Heart right ventricle (tissue), 16 donors: ENCODE results near the gene SARDH. TPM values are rescaled to one million over a fixed set of nuclear protein-coding genes. Genes with fewer than 3 reads are reported as not detected.
A peak's percentile ranks its signal among the peaks of the same experiment; 100 is the strongest.

Source experiments
- ATAC-seq, 8 donors: fragments of 200-7000 bp; cut with Tn5 transposase; one replicate each; pipeline ENCODE4 v1.9.1; 2020; ENCODE audit warnings: mild to moderate bottlenecking in 8 of 8, moderate library complexity in 8 of 8, moderate number of reproducible peaks in 1 of 8
- DNase-seq, 2 donors: peaks; one replicate each; pipeline ENCODE4 v3.0.0-alpha.2; 2020
- H3K27ac ChIP-seq, 10 donors: fragments of 200-600 bp; sonication (generic) in 2 of 10; one replicate each; pipeline versions ENCODE4 v1.5.0 to v1.8.0; 2020 to 2022; ENCODE audit warnings: mild to moderate bottlenecking in 3 of 10
- H3K27me3 ChIP-seq, 7 donors: fragments of 200-600 bp; one replicate each; pipeline ENCODE4 v1.8.0; 2021 to 2022; ENCODE audit warnings: mild to moderate bottlenecking in 2 of 7
- H3K36me3 ChIP-seq, 9 donors: fragments of 200-600 bp; sonication (generic) in 1 of 9; one replicate each; pipeline versions ENCODE4 v1.5.0 to v1.8.0; 2020 to 2022; ENCODE audit warnings: mild to moderate bottlenecking in 2 of 9
- H3K4me1 ChIP-seq, 9 donors: fragments of 200-600 bp; sonication (generic) in 1 of 9; one replicate each; pipeline versions ENCODE4 v1.5.0 to v1.8.0; 2020 to 2022; ENCODE audit warnings: mild to moderate bottlenecking in 4 of 9
- H3K4me3 ChIP-seq, 10 donors: fragments of 200-600 bp; sonication (generic) in 2 of 10; one replicate each; pipeline versions ENCODE4 v1.5.0 to v1.8.0; 2020 to 2022; ENCODE audit warnings: mild to moderate bottlenecking in 7 of 10, moderate library complexity in 2 of 10
- H3K9me3 ChIP-seq, 11 donors: fragments of 200-600 bp in 10 of 11; sonication (generic) in 2 of 11; one replicate each; pipeline versions ENCODE4 v1.5.0 to v1.8.0; 2013 to 2022; ENCODE audit warnings: mild to moderate bottlenecking in 2 of 11, control low read depth in 1 of 11, moderate library complexity in 1 of 11
- CTCF ChIP-seq, 9 donors: fragments of 200-600 bp; sonication (generic) in 2 of 9; IDR thresholded peaks; one replicate each; pipeline versions ENCODE4 v1.5.0 to v1.8.0; 2021 to 2022; ENCODE audit warnings: antibody characterized with exemption in 9 of 9, mild to moderate bottlenecking in 5 of 9, moderate library complexity in 1 of 9
- WGBS, 2 donors: extraction: QIAGEN DNeasy Blood & Tissue Kit; methylation state at CpG; one replicate each; pipeline ENCODE4 v1.1.7; 2013; ENCODE audit warnings: inconsistent platforms in 1 of 2; 5-methylcytosine and 5-hydroxymethylcytosine counted together
- intact Hi-C, 10 donors: fragments of 100-400 bp; cut with DNase I; formaldehyde crosslinking; loops; one replicate each; pipeline versions ENCODE4 v1.11.1 to v1.14.2; 2022
- polyA plus RNA-seq, 2 donors: library from polyadenylated mRNA; stranded (reverse); fragments of 200-250 nt; gene quantifications; one replicate each; pipeline ENCODE4 v1.2.3, GENCODE V29; 2013
- total RNA-seq, 10 donors: library from RNA; stranded (reverse); fragmentation: NEBNext Ultra II Directional in 3 of 10; extraction: Animal tissue kit (Norgen Biotek cat#: 25700) in 3 of 10; gene quantifications; one replicate each; pipeline versions ENCODE4 v1.2.1 to v1.2.4, GENCODE V29; 2021 to 2023
- donor health status: Arrhythmogenic right ventricular cardiomyopathy.
- donor health status: ischemic (EF 13 %, LVEDD 7.1; RV severe dilation, severe dysfunction).
- donor health status: healthy with polysubstance abuse.
- donor health status: DM: no; HTN: yes; CAD: no.
- donor health status: DM: no; HTN: no; CAD: no.
- donor health status: ischemic (EF 25% LVEDD 6.9; RV normal size, moderate dysfunction).
- donor health status: ischemic (EF 25% LVEDD 5.7; RV mildly dilated, moderate dysfunction).
- donor health status: healthy.
- donor health status: DM: yes; HTN: yes; CAD: no.
- donor health status: Ischemic cardiomyopathy.
- donor health status: ischemic (EF 35%, LVEDD 5.7; RV mildly dilated, moderate dysfunction).
- donor health status: nonischemic (EF 11% LVEDD 7.7; RV severe dilation, severe dysfunction).
- donor health status: DM: yes; HTN: yes; CAD: no.
- donor health status: PGD.
- donor health status: ischemic (EF 29% LVEDD 5.4; RV normal size, mild dysfunction).
- donor health status: nonischemic (EF 23%, LVEDD 6.1; RV moderate dilation, normal function).

The SARDH gene
- total and polyA plus RNA-seq, 12 donors, result 0.28 to 1.8 (median 0.53) TPM

GRCh38 chr9:133645021-133645765 lies 93.0 kb downstream of the SARDH start:
- ATAC-seq, result no peak
- H3K27me3 ChIP-seq, result peaks cover 0 to 47% (median 7%) of the 10 kb centered on the region in 7 donors

GRCh38 chr9:133643978-133644760 lies 94.0 kb downstream of the SARDH start:
- 85 to 86% methylated on average over 23 of the region's 23 CpGs for WGBS, 2 donors
- intact Hi-C loops, result no loop called here
- no peaks in the 10 kb centered on the region for H3K4me1 ChIP-seq
- no peak overlapping the region for H3K27ac ChIP-seq
- H3K4me3 ChIP-seq, result no peak overlapping the region
- no peaks in the 10 kb centered on the region for H3K36me3 ChIP-seq
- DNase-seq (no peak), ATAC-seq (peak in 1 of 8 donors; percentile 15)
- no peak for TF ChIP-seq CTCF (IDR thresholded peaks at IDR 0.05)
- peaks cover 0 to 37% (median 2%) of the 10 kb centered on the region in 7 donors for H3K27me3 ChIP-seq
- no peaks in the 10 kb centered on the region for H3K9me3 ChIP-seq

More at GRCh38 chr9:133645021-133645765, 93.0 kb downstream of the SARDH start:
- Histone ChIP-seq H3K4me3 (no peak overlapping the region), H3K27ac (no peak overlapping the region), H3K4me1 (no peaks in the 10 kb centered on the region), H3K9me3 (no peaks in the 10 kb centered on the region), H3K36me3 (no peaks in the 10 kb centered on the region)
- DNase-seq, result no peak
- no peak for TF ChIP-seq CTCF (IDR thresholded peaks at IDR 0.05)
- 60% methylated on average over 10 of the region's 10 CpGs for WGBS, 2 donors
- intact Hi-C loops, result no loop called here

GRCh38 chr9:133643362-133643755 lies 94.8 kb downstream of the SARDH start:
- no peaks in the 10 kb centered on the region for H3K4me1 ChIP-seq
- DNase-seq (no peak), ATAC-seq (no peak)
- no peak overlapping the region for H3K27ac ChIP-seq
- intact Hi-C loops, result no loop called here
- H3K36me3 ChIP-seq, result no peaks in the 10 kb centered on the region
- no peak overlapping the region for H3K4me3 ChIP-seq
- H3K9me3 ChIP-seq, result no peaks in the 10 kb centered on the region
- 92 to 93% methylated on average over 20 of the region's 20 CpGs for WGBS, 2 donors
- H3K27me3 ChIP-seq, result peaks cover 0 to 41% (median 2%) of the 10 kb centered on the region in 7 donors
- TF ChIP-seq CTCF (IDR thresholded peaks at IDR 0.05), result no peak

GRCh38 chr9:133642708-133643361 lies 95.3 kb downstream of the SARDH start:
- intact Hi-C loops, result no loop called here
- DNase-seq, result no peak

More at GRCh38 chr9:133642708-133643361, 95.3 kb downstream of the SARDH start:
- 53 to 70% methylated on average over 16 of the region's 16 CpGs for WGBS, 2 donors
- peak in 2 of 8 donors; percentile 40 to 54 for ATAC-seq
- Histone ChIP-seq H3K36me3 (no peaks in the 10 kb centered on the region), H3K27ac (no peak overlapping the region), H3K9me3 (no peaks in the 10 kb centered on the region), H3K27me3 (peaks cover 0 to 38% (median 1%) of the 10 kb centered on the region in 7 donors), H3K4me3 (no peak overlapping the region), H3K4me1 (no peaks in the 10 kb centered on the region)
- no peak for TF ChIP-seq CTCF (IDR thresholded peaks at IDR 0.05)
